Thoracic aorta (tissue), 2 donors: ENCODE measurements around the gene CCDC187. TPM values are rescaled to one million over a fixed set of nuclear protein-coding genes. Genes with fewer than 3 reads are reported as not detected.

ENCODE experiments used
- ATAC-seq: fragments of 150-250 bp; one replicate; pipeline ENCODE4 v1.8.0; 2017; ENCODE audit warnings: low read depth; ENCODE audit not compliant: insufficient number of reproducible peaks, low FRiP score
- DNase-seq: peaks from one replicate; pipeline ENCODE4 v3.0.0-alpha.2; 2020; ENCODE audit warnings: low spot score
- H3K27ac ChIP-seq, 2 donors: fragments of 200-600 bp; sonication (generic); 1 replicate in 1 of 2; 2 replicates in 1 of 2; pipeline ENCODE4 v1.5.1; 2016; ENCODE audit warnings: mild to moderate bottlenecking in 2 of 2, moderate library complexity in 2 of 2
- H3K27me3 ChIP-seq: fragments of 200-600 bp; sonication (generic); replicated peaks from 2 replicates; pipeline ENCODE4 v1.6.0; 2016; ENCODE audit warnings: mild to moderate bottlenecking; ENCODE audit not compliant: insufficient read depth
- H3K36me3 ChIP-seq: fragments of 200-600 bp; sonication (generic); one replicate; pipeline ENCODE4 v1.5.1; 2016
- H3K4me1 ChIP-seq, 2 donors: fragments of 200-600 bp; sonication (generic); 1 replicate in 1 of 2; 2 replicates in 1 of 2; pipeline versions ENCODE4 v1.5.1 to v1.6.0; 2016; ENCODE audit warnings: low read depth in 2 of 2, mild to moderate bottlenecking in 1 of 2; ENCODE audit not compliant: control insufficient read depth in 1 of 2
- H3K4me3 ChIP-seq: fragments of 200-600 bp; sonication (generic); 2 replicates; pipeline ENCODE4 v1.5.1; 2016; ENCODE audit warnings: mild to moderate bottlenecking
- H3K9me3 ChIP-seq: fragments of 200-600 bp; sonication (generic); 2 replicates; pipeline ENCODE4 v1.5.1; 2016
- CTCF ChIP-seq: fragments of 200-600 bp; sonication (generic); IDR thresholded peaks from one replicate; pipeline ENCODE4 v1.5.1; 2019; ENCODE audit warnings: antibody characterized with exemption
- total RNA-seq, 2 donors: library from RNA; depleted of rRNA; stranded (reverse); fragments of >200 nt; gene quantifications; one replicate each; pipeline versions ENCODE4 v1.1.0 to v1.2.3, GENCODE V29; 2016

Gene CCDC187
- total RNA-seq, 2 donors from 2014 or later = not detected

- no peak for ATAC-seq
- Histone ChIP-seq H3K9me3 (no peaks in the 10 kb centered on the region), H3K36me3 (no peaks in the 10 kb centered on the region), H3K27ac (no peak overlapping the region), H3K4me1 (no peaks in the 10 kb centered on the region), H3K4me3 (no peak overlapping the region), H3K27me3 (no peaks in the 10 kb centered on the region)
- no peak for TF ChIP-seq CTCF
- DNase-seq = no peak
Observed at GRCh38 chr9:136308006-136308701, 4.3 kb upstream of the CCDC187 start.

- no peak overlapping the region for H3K4me3 ChIP-seq
- no peaks in the 10 kb centered on the region for H3K4me1 ChIP-seq
- ATAC-seq (no peak), DNase-seq (no peak)
- H3K27ac ChIP-seq = no peak overlapping the region
- TF ChIP-seq CTCF = no peak
- no peaks in the 10 kb centered on the region for H3K9me3 ChIP-seq
- no peaks in the 10 kb centered on the region for H3K27me3 ChIP-seq
- H3K36me3 ChIP-seq = no peaks in the 10 kb centered on the region
Observed at GRCh38 chr9:136307215-136307750, 3.4 kb upstream of the CCDC187 start.

GRCh38 chr9:136306211-136307208, 2.6 kb upstream of the CCDC187 start:
- Histone ChIP-seq H3K36me3 (no peaks in the 10 kb centered on the region), H3K9me3 (no peaks in the 10 kb centered on the region), H3K27me3 (no peaks in the 10 kb centered on the region), H3K27ac (no peak overlapping the region), H3K4me1 (no peaks in the 10 kb centered on the region), H3K4me3 (no peak overlapping the region)
- TF ChIP-seq CTCF = no peak
- DNase-seq = no peak
- no peak for ATAC-seq

- DNase-seq (no peak), ATAC-seq (no peak)
- H3K27me3 ChIP-seq = no peaks in the 10 kb centered on the region
- H3K27ac ChIP-seq = no peak overlapping the region
- H3K4me3 ChIP-seq = no peak overlapping the region
- H3K9me3 ChIP-seq = no peaks in the 10 kb centered on the region
- TF ChIP-seq CTCF = no peak
- H3K4me1 ChIP-seq = no peaks in the 10 kb centered on the region
- no peaks in the 10 kb centered on the region for H3K36me3 ChIP-seq
Observed at GRCh38 chr9:136305804-136306203, 1.9 kb upstream of the CCDC187 start.

GRCh38 chr9:136304981-136305380, 1.1 kb upstream of the CCDC187 start:
- TF ChIP-seq CTCF = no peak
- no peak for ATAC-seq

More at GRCh38 chr9:136304981-136305380, 1.1 kb upstream of the CCDC187 start:
- Histone ChIP-seq H3K27me3 (no peaks in the 10 kb centered on the region), H3K4me1 (no peaks in the 10 kb centered on the region), H3K27ac (no peak overlapping the region), H3K9me3 (no peaks in the 10 kb centered on the region), H3K4me3 (no peak overlapping the region), H3K36me3 (no peaks in the 10 kb centered on the region)
- no peak for DNase-seq
